ENCODE data around the gene C1orf226.

Gene C1orf226

GRCh38 chr1:162370161-162370560, 11.4 kb upstream of the C1orf226 start:
- no peaks in the 10 kb centered on the region for H3K9me3 ChIP-seq (ENCODE audit: insufficient read depth, low read length, severe bottlenecking)
- H3K4me1 ChIP-seq (ENCODE audit: insufficient read depth, low read length) = no peaks in the 10 kb centered on the region
- ATAC-seq (ENCODE audit: insufficient read depth, low read depth) = no peak
- no peak for TF ChIP-seq EZH2 (IDR thresholded peaks at IDR 0.05; ENCODE audit: borderline replicate concordance, low read depth, low read length, severe bottlenecking)
- TF ChIP-seq, protein P1, sequence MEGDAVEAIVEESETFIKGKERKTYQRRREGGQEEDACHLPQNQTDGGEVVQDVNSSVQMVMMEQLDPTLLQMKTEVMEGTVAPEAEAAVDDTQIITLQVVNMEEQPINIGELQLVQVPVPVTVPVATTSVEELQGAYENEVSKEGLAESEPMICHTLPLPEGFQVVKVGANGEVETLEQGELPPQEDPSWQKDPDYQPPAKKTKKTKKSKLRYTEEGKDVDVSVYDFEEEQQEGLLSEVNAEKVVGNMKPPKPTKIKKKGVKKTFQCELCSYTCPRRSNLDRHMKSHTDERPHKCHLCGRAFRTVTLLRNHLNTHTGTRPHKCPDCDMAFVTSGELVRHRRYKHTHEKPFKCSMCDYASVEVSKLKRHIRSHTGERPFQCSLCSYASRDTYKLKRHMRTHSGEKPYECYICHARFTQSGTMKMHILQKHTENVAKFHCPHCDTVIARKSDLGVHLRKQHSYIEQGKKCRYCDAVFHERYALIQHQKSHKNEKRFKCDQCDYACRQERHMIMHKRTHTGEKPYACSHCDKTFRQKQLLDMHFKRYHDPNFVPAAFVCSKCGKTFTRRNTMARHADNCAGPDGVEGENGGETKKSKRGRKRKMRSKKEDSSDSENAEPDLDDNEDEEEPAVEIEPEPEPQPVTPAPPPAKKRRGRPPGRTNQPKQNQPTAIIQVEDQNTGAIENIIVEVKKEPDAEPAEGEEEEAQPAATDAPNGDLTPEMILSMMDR (IDR thresholded peaks at IDR 0.05; ENCODE audit: borderline replicate concordance, extremely low read depth, low read length, poor library complexity, severe bottlenecking) = no peak
- H3K27me3 ChIP-seq (ENCODE audit: insufficient read depth, low read length, poor library complexity) = no peaks in the 10 kb centered on the region
- no peaks in the 10 kb centered on the region for H3K36me3 ChIP-seq (ENCODE audit: insufficient read depth, low read length)
- H4K20me1 ChIP-seq (ENCODE audit: insufficient read depth, low read length) = no peaks in the 10 kb centered on the region; the same call in 1 of the 2 replicates
- no peak overlapping the region for H3K9ac ChIP-seq (ENCODE audit: low read depth, low read length)
- H3K4me2 ChIP-seq (ENCODE audit: insufficient read depth, low read length) = no peak overlapping the region
- no peak overlapping the region for H3K27ac ChIP-seq (ENCODE audit: low read length)
- no peak overlapping the region for H2AFZ ChIP-seq (ENCODE audit: low read depth, low read length)
- no peak overlapping the region for H3K4me3 ChIP-seq (ENCODE audit: low read depth in 1 of 2, low read length in 2 of 2)
- H3K79me2 ChIP-seq (ENCODE audit: insufficient read depth, low read length) = no peaks in the 10 kb centered on the region
- DNase-seq = no peak

DNA sequence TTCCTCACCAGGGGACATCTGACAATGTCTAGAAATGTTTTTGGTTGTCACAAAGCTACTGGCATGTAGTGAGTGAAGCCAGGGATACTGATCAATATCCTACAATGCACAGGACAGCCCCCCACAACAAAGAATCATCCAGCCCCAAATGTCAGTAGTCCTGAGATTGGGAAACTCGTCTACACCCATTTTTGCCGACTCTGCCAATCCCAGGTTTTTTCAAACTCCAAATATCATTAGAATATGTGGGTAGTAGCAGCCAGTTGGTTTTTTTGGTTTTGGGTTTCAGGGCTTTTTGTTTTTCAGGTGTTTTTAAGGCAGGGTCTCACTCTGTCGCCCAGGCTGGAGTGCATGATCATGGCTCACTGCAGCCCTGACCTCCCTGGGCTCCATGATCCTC, 10.8 kb upstream of the C1orf226 start:
- no peaks in the 10 kb centered on the region for H3K36me3 ChIP-seq (ENCODE audit: insufficient read depth, low read length)
- H3K4me1 ChIP-seq (ENCODE audit: insufficient read depth, low read length) = no peaks in the 10 kb centered on the region
- no peak overlapping the region for H3K27ac ChIP-seq (ENCODE audit: low read length)
- TF ChIP-seq, protein P1 (IDR thresholded peaks at IDR 0.05; ENCODE audit: borderline replicate concordance, extremely low read depth, low read length, poor library complexity, severe bottlenecking) = no peak
- no peak overlapping the region for H3K4me2 ChIP-seq (ENCODE audit: insufficient read depth, low read length)
- H3K4me3 ChIP-seq (ENCODE audit: low read depth in 1 of 2, low read length in 2 of 2) = no peak overlapping the region
- ATAC-seq (ENCODE audit: insufficient read depth, low read depth) = no peak
- no peaks in the 10 kb centered on the region for H3K9me3 ChIP-seq (ENCODE audit: insufficient read depth, low read length, severe bottlenecking)
- DNase-seq = no peak
- no peaks in the 10 kb centered on the region; the same call in 1 of the 2 replicates for H4K20me1 ChIP-seq (ENCODE audit: insufficient read depth, low read length)
- no peaks in the 10 kb centered on the region for H3K27me3 ChIP-seq (ENCODE audit: insufficient read depth, low read length, poor library complexity)
- H3K79me2 ChIP-seq (ENCODE audit: insufficient read depth, low read length) = no peaks in the 10 kb centered on the region
- no peak overlapping the region for H3K9ac ChIP-seq (ENCODE audit: low read depth, low read length)
- H2AFZ ChIP-seq (ENCODE audit: low read depth, low read length) = no peak overlapping the region

DNA sequence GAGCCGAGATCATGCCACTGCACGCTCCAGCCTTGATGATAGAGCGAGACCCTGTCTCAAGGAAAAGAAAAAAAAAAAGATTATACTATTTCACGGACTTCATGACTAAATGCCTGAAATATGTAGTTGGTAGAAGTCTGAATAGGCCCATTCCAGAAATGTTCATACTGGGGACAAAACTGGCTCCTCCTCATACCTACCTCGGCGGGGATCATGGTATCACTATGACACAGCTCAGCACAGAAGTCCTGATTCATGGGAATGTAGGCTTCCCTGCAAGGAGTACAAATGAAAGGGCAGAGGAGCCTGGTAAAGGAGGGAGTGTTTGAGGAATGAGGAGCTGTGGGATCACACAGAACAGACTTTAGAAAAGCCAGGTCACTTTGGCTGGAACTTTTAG, 9.9 kb upstream of the C1orf226 start:
- ATAC-seq (ENCODE audit: insufficient read depth, low read depth) = no peak
- DNase-seq = no peak
- Histone ChIP-seq H2AFZ (ENCODE audit: low read depth, low read length) (no peak overlapping the region), H3K4me1 (ENCODE audit: insufficient read depth, low read length) (no peaks in the 10 kb centered on the region), H3K9me3 (ENCODE audit: insufficient read depth, low read length, severe bottlenecking) (no peaks in the 10 kb centered on the region), H3K27ac (ENCODE audit: low read length) (no peak overlapping the region), H4K20me1 (ENCODE audit: insufficient read depth, low read length) (no peaks in the 10 kb centered on the region), H3K27me3 (ENCODE audit: insufficient read depth, low read length, poor library complexity) (peaks cover 2% of the 10 kb centered on the region), H3K4me3 (ENCODE audit: low read depth in 1 of 2, low read length in 2 of 2) (no peak overlapping the region), H3K36me3 (ENCODE audit: insufficient read depth, low read length) (no peaks in the 10 kb centered on the region), H3K9ac (ENCODE audit: low read depth, low read length) (no peak overlapping the region), H3K4me2 (ENCODE audit: insufficient read depth, low read length) (no peak overlapping the region), H3K79me2 (ENCODE audit: insufficient read depth, low read length) (no peaks in the 10 kb centered on the region)
- TF ChIP-seq, protein P1 (IDR thresholded peaks at IDR 0.05; ENCODE audit: borderline replicate concordance, extremely low read depth, low read length, poor library complexity, severe bottlenecking) = no peak
- TF ChIP-seq EZH2 (IDR thresholded peaks at IDR 0.05; ENCODE audit: borderline replicate concordance, low read depth, low read length, severe bottlenecking) = no peak
